Chondrocyte (in vitro differentiated cells): ENCODE measurements around the gene SMPD3. TPM values are rescaled to one million over a fixed set of nuclear protein-coding genes. Genes with fewer than 3 reads are reported as not detected.

ENCODE experiments used
- DNase-seq: peaks from one replicate; pipeline ENCODE4 v3.0.0; 2021; ENCODE audit warnings: mixed read lengths, low spot score
- H3K27ac Mint-ChIP-seq: one replicate; pipeline ENCODE4 v1.8.0; 2021; ENCODE audit warnings: mild to moderate bottlenecking, moderate library complexity, mixed read lengths; ENCODE audit not compliant: unreplicated experiment
- H3K27me3 Mint-ChIP-seq: 2 replicates; pipeline ENCODE4 v1.8.0; 2021; ENCODE audit warnings: low read depth, mixed read lengths
- H3K36me3 Mint-ChIP-seq: 2 replicates; pipeline ENCODE4 v1.8.0; 2021; ENCODE audit warnings: low read depth, mixed read lengths
- H3K4me1 Mint-ChIP-seq: 2 replicates; pipeline ENCODE4 v1.8.0; 2021; ENCODE audit warnings: low read depth, mild to moderate bottlenecking, mixed read lengths
- H3K4me3 Mint-ChIP-seq: one replicate; pipeline ENCODE4 v1.8.0; 2021; ENCODE audit warnings: mild to moderate bottlenecking, moderate library complexity, mixed read lengths; ENCODE audit not compliant: unreplicated experiment
- H3K9me3 Mint-ChIP-seq: 2 replicates; pipeline ENCODE4 v1.8.0; 2021; ENCODE audit warnings: low read depth, mixed read lengths
- total RNA-seq: library from RNA; stranded (reverse); gene quantifications from 3 replicates; pipeline ENCODE4 v1.2.1, GENCODE V29; 2021
- TF ChIP-seq, protein P1 (sequence below): fragments of 200-600 bp; sonication (generic); IDR thresholded peaks from 2 replicates; pipeline ENCODE4 v1.5.0; 2021; ENCODE audit warnings: antibody characterized with exemption, mild to moderate bottlenecking, moderate library complexity

The SMPD3 gene
- total RNA-seq, 1 donor from 2014 or later, result not detected

DNA sequence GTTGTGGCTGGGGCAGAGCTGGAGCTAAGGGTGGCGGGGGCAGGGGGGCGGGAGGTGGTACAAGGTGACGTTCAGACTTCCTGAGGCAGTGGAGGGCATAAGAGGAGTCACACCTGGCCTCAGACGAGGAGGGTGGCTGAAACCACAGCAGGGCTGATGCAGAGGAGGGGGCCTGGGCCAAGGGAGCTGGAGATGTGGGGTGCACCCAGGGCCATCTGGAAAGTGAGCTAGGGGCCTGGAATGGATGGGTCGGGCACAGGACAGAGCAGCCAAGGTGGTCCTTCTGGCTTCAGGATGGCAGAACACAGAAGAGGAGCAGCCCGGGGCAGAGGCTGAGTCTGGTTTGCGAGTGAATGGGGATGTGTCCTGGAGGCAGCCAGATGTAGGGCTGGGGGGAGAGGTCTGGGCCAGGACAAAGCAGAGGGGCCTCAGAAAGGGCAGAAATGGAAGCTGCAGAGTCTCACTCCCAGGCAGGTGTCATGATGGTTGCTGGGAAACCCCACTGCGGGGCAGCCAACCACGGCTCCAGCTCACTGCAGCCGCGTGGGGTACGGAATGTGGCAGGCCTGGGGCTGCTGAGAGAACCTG is 79.9 kb downstream of the SMPD3 start:
- H3K36me3 Mint-ChIP-seq, result no peaks in the 10 kb centered on the region
- peak; percentile 80 for DNase-seq
- no peaks in the 10 kb centered on the region for H3K9me3 Mint-ChIP-seq
- TF ChIP-seq, protein P1, sequence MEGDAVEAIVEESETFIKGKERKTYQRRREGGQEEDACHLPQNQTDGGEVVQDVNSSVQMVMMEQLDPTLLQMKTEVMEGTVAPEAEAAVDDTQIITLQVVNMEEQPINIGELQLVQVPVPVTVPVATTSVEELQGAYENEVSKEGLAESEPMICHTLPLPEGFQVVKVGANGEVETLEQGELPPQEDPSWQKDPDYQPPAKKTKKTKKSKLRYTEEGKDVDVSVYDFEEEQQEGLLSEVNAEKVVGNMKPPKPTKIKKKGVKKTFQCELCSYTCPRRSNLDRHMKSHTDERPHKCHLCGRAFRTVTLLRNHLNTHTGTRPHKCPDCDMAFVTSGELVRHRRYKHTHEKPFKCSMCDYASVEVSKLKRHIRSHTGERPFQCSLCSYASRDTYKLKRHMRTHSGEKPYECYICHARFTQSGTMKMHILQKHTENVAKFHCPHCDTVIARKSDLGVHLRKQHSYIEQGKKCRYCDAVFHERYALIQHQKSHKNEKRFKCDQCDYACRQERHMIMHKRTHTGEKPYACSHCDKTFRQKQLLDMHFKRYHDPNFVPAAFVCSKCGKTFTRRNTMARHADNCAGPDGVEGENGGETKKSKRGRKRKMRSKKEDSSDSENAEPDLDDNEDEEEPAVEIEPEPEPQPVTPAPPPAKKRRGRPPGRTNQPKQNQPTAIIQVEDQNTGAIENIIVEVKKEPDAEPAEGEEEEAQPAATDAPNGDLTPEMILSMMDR, result no peak
- no peaks in the 10 kb centered on the region for H3K4me1 Mint-ChIP-seq
- H3K27ac Mint-ChIP-seq, result no peak overlapping the region
- no peak overlapping the region for H3K4me3 Mint-ChIP-seq
- H3K27me3 Mint-ChIP-seq, result peaks cover 1% of the 10 kb centered on the region

DNA sequence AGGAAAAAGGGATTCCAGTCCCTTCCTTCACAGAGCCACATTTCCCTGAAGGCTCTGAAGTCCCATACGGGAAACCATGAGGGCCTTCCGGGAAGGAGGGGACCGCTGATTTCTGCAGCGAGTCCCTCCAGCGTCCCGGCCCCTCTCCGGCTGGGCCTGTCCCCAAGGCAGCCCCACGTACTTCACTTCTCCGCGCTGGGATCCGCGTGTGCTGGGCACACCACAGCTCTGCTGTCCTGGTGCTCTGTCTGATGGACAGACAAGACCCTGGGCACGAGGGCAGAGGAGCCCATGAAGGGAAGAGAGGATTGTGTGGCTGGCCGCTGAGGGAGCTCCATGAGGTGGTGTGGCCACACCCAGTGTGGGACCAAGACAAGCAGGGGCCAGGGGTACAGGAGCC is 80.4 kb downstream of the SMPD3 start:
- TF ChIP-seq, protein P1, result no peak
- H3K9me3 Mint-ChIP-seq, result no peaks in the 10 kb centered on the region

DNA sequence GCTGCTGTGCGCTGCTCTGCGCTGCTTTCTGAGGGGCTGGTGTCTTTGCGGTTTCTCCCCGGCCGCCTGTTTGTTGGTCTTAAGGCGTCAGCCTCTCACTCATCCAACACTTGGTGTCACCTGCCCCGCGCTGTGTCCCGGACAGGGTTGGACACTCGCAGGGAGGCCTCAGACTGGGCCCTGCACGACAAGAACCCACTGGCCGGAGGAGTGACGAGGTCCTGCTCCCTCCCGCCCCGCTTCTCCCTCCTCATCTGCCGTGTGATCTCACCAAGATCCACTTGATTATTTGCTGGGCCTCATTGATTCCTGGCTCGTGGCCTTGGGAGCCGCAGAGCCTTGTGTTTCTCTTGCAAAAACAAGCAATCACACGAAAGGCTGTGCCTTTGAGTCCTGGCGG is 80.9 kb downstream of the SMPD3 start:
- H3K36me3 Mint-ChIP-seq, result no peaks in the 10 kb centered on the region
- no peak overlapping the region for H3K4me3 Mint-ChIP-seq
- peaks cover 1% of the 10 kb centered on the region for H3K27me3 Mint-ChIP-seq
- no peaks in the 10 kb centered on the region for H3K9me3 Mint-ChIP-seq
- no peaks in the 10 kb centered on the region for H3K4me1 Mint-ChIP-seq
- no peak for DNase-seq
- TF ChIP-seq, protein P1, result no peak
- H3K27ac Mint-ChIP-seq, result no peak overlapping the region

More for the DNA sequence above, 80.4 kb downstream of the SMPD3 start:
- DNase-seq, result no peak
- H3K27me3 Mint-ChIP-seq, result peaks cover 1% of the 10 kb centered on the region
- no peak overlapping the region for H3K4me3 Mint-ChIP-seq
- no peak overlapping the region for H3K27ac Mint-ChIP-seq
- no peaks in the 10 kb centered on the region for H3K36me3 Mint-ChIP-seq
- no peaks in the 10 kb centered on the region for H3K4me1 Mint-ChIP-seq

DNA sequence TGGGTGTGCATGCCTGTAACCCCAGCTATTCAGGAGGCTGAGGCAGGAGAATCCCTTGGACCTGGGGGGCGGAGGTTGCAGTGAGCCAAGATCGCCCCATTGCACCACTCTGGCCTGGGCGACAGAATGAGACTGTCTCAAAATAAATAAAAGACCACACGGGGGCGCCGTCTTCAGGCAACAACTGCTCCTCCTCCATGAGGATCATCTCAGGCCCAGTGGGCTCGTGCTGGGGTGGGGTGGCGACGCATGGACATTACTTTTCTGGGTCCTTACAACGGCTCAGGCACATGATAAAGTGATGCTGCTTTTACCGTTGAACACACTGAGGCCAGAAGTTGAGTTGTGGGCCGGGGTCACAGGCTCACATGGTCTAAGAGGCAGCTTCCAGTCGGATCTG is 81.3 kb downstream of the SMPD3 start:
- H3K9me3 Mint-ChIP-seq, result no peaks in the 10 kb centered on the region
- TF ChIP-seq, protein P1, result peak; percentile 75
- H3K4me1 Mint-ChIP-seq, result no peaks in the 10 kb centered on the region
- H3K27ac Mint-ChIP-seq, result no peak overlapping the region
- no peaks in the 10 kb centered on the region for H3K36me3 Mint-ChIP-seq
- H3K27me3 Mint-ChIP-seq, result peaks cover 1% of the 10 kb centered on the region
- no peak for DNase-seq
- H3K4me3 Mint-ChIP-seq, result no peak overlapping the region

DNA sequence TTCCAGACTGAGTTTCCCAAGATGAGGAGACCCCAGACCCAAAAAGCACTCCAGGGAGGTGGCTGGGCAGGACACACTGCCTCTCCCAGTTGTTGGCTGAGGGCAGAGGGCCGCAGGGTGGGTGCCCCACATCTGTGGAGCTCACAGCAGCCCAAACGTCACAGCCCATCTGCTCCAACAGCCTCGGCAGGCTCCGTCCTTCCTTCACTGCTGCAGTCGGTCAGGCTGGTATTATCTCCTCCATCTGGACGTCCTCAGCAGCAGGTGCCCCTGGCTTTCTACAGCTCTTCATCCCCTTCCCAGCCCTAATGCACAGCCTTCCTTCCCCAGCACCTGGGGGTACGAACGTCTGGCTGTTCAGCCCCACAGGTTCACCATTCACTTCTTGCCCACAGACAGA is 82.2 kb downstream of the SMPD3 start:
- Mint-ChIP-seq H3K36me3 (no peaks in the 10 kb centered on the region), H3K27me3 (peaks cover 1% of the 10 kb centered on the region), H3K9me3 (no peaks in the 10 kb centered on the region), H3K4me3 (no peak overlapping the region), H3K27ac (no peak overlapping the region), H3K4me1 (no peaks in the 10 kb centered on the region)
- TF ChIP-seq, protein P1, result no peak
- DNase-seq, result no peak
